GM18909 (cell line): ENCODE results near the gene DUSP10.
A peak's percentile ranks its signal among the peaks of the same experiment; 100 is the strongest.

Source experiments
- ATAC-seq: cut with Tn5 transposase; IDR thresholded peaks from one replicate; pipeline ENCODE4 v1.9.1; 2021; ENCODE audit warnings: mild to moderate bottlenecking; ENCODE audit not compliant: unreplicated experiment, poor library complexity

The DUSP10 gene

DNA sequence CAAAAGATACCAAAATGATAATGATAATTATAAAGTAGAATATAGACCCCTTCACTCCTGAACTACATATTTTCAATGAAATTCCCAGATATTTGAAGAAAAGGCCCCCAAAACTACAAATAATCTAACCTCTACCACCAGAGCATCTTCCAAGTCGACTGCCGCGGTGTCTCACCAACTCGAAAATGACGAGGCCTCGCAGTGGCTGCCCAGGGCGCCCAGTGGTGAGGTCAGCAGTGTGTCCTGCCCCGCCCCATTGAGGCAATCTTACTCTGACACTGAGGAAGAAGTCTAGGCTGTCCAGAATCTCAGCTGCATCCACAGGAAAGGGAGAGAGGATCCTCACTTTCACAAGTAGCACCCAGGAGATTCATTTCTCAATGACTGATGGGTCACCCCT lies 5.2 kb downstream of the DUSP10 start:
- ATAC-seq: no peak

DNA sequence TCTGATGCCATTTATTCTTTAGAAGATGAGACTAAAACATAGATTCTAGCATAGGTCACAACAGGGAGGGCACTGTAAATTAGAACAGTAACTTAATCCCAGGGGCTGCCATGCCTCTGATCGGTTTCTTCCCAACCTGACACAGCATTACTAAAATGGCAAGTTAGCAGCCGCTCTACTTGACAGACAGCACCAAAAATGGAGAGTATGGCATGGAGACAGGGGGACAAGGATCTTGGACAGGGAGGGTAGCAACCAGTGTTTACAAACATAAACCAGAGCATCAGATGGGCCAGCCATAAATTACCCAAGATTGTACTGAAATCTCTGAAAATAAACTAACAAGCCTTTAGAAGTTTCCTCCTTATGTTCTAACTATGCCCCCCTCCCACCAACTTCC lies 5.9 kb downstream of the DUSP10 start:
- no peak for ATAC-seq

- ATAC-seq: no peak
These were observed 7.7 kb downstream of the DUSP10 start for GRCh38 chr1:221734187-221734586.

DNA sequence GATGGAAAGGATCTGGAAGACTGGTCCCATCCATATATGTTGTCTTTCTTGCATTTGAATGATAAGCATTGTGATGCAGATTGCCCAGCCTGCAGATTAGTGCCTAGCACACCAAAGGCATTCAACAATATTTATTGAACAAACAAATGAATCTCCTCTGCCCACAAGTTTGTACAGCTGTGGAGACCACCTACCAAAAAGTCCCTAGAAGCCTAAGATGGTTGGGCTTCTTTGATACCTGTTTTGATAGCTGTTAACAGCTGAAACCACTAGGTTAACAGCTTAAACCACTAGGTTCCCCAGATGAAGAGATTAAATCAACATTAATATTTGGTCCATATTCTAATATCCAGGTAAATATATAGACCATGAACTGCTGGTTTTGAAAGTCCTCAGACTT lies 9.8 kb downstream of the DUSP10 start:
- ATAC-seq: no peak

- ATAC-seq: no peak
These were observed 12.0 kb downstream of the DUSP10 start for GRCh38 chr1:221729771-221730330.

GRCh38 chr1:221728037-221728505 lies 13.8 kb downstream of the DUSP10 start:
- ATAC-seq: no peak

GRCh38 chr1:221727146-221728036 lies 14.5 kb downstream of the DUSP10 start:
- ATAC-seq: no peak

DNA sequence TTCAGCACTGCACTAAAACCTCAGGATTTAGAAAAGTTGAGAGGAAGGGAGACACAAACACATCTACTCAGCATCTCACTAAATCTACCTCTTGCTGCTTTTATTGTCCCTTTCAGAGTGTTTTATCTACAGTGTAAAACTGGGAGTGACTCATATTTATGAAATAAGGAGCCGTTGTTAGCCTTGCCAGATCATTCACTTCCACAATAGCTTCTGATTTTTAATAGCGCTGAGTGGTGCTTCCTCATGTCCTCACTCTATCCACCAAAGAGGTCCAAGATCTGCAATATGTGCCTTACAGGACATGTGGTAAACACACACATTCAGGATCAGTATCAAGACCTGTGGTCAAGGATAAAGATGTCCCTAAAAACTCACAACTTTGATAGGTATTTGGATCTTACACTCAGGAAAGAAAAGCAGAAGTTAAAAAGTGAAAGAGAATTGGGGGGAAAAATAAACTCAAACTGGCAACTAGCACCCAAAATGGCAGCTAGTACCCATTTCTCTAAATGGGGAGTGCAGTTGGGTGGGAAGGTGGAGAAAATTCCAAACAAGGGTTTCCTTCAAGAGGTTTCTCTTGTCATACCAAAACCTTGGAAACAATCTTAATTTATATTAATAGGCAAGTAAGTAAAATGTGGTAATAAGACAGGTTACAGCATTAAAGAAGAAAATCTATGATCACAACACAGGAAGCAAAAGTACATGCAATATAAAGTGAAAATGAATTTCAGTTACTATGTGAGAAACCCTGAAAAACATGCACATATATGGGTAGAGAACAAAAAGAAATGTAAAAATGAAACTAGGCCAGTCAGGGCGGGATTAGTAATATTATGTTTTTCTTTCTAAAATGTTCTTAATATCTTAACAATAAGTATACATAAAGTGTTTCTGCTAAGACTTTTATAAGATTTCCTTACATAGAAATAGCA lies 15.9 kb downstream of the DUSP10 start:
- ATAC-seq: peak; percentile 68

- no peak for ATAC-seq
These were observed 16.8 kb downstream of the DUSP10 start for GRCh38 chr1:221724931-221725605.

DNA sequence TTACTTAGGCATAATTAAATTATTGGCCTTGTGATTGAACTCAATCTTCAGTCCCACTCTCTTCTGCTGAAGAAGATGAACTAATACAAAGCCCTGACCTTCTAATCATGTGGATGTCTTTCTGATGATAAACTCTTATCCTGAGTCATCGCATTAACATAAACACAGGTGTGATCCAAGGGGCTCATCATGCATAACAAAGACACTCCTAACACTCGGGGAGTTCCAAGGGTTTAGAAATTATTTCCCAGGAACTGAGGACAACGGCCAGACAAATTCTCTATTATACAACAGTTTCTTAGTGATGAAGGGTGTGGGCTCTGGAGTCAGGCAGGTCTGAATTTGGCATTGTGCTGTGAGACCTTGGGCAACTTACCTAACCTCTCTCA lies 18.0 kb downstream of the DUSP10 start:
- ATAC-seq: no peak

DNA sequence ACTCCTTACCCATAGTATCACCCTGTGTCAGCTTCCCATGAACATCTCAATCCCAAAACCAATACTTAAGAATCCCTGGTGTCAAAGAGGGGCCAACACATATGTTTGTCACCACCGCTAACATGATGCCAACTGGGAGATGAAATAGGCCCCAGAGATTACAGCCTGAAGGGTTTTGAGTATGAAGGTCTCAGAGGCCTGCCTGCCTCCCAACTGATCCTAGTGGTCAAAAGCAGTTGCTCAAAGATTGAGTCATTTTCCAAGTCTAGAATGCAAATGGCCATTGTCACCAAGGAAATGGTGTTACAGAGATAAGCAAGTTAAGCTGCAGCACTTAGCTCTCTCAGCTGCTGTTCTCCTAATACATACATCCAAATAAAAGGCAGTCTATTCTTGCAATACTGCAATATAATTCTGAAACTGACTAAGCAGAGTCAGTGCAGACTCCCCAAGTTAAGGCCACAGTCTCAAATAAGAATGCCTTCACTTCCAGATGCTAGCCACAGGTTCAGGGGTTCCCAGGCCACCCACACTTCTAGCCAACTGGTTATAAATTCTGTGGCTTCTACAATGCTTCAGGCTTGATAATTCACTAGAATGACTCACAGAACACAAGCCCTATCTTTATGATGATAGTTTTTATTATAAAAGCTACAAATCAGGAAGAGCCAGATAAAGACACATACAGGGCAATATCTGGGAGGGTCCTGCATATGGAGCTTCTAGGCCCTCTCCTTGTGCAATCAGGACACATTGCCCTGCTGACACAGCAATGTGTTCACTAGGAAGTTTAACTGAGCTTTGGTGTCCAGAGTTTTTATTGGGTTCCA lies 18.7 kb downstream of the DUSP10 start:
- no peak for ATAC-seq

DNA sequence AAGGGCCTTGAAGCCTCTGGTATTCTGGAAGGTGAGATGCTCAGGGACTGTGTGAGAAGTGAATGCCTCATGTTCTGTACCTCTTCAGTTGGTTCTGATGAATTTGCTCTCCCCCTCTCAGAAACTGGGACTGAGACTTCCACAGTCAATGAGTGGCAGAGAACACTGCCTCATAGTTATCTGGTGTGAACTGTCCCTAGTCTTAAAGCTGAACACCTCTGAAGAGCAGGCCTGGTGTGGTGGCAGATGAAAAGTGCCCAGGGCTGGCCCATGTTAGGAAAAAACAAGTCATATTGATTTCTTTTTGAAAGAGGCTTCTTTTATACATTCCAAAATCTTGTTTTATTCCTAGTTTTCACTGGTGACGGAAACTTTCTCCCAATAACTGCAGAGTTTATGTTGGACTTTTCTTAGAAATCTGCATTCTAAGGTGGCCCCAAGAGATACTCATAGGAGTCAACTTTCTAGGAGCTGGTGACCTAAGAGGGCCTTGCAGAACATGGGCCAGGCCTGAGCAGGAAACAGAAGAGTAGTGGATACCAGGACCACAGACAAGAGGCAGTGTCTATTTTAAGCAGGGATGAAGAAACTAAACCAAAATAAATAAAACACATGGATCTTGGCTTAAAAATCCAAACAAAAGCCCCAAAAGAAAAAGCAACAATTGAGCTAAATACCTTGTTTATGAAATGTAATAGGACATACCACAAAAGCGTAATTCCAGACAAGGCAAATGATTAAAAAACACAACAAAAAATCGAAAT lies 19.5 kb downstream of the DUSP10 start:
- no peak for ATAC-seq

DNA sequence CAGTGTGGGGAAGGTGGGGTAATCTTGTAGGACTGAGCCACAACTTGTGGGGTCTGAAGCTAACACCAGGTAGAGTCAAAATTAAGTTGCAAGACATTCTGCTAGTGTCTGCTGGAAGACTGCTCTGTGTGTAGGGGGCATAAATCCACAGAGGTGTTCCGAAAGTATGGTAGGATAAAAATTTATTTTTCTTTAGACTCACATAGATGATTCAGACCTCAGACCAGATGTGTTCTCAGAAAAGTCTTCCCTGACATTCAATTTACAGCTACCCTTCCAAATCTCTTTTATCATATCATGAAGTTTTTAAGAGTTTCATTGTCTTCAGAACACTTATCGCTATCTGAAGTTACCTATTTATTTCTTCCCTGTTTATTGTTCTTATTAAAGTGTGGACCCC lies 21.3 kb downstream of the DUSP10 start:
- no peak for ATAC-seq

DNA sequence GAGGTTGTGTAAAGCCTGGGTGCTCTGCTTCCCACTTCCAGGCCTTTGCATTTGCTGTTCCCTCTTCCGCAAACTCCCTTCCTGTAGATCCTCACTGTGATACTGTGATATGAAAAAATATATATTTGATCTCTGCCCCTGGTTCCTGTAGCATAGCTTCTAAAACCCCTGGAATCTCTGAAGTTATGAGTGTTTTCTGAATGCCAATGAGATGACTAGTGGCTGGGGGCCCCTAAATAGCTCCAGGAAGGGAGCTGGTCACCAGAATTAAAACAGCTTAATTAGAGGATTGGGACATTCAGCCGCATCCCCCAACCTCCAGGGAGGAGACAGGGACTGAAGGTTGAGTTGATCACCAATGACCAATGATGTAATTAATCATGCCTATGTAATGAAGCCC lies 21.9 kb downstream of the DUSP10 start:
- no peak for ATAC-seq

GRCh38 chr1:221719278-221719597 lies 22.7 kb downstream of the DUSP10 start:
- no peak for ATAC-seq

DNA sequence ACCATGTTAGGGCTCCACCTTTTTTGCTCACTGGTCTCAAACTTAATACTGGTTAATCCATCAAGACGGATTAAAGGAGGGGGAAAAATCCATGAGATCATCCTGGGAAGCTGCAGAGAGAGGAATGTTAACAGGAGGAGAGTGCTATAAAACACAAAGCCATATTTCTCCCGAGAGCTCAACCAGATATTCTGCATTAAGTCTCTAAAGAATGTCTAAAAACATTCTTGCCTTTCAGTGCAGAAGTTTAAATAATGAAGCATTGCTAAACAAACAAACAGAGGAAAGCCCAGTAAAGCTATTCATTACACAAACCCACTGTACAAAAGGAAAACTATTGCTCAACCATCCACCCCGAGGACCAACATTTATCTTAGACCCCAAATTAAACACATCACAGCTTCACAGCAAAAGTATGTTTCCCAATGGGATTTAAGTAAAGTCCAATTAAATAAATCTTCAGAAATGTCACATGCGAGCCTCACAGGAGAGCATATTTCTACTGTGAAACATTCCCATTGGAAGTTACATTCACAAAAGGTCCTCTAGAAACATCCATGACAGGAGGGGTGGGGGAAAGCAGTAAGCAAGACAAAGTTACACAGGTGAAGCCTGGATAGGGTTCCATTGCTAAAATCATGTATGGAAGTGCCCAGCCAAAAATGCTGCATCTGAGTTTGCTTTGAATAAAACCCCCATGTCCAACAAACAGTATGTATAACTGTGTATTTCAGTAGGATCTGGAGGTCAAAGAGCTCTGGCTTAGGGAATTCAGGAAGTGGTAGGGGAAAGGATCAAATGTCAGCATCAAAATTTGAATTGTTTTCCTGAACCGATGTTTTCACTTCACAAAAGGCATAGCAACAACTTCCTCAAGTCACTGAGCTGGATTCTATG lies 23.3 kb downstream of the DUSP10 start:
- ATAC-seq: no peak

- ATAC-seq: no peak
These were observed 24.4 kb downstream of the DUSP10 start for GRCh38 chr1:221717485-221717853.
